NCI-H187 (cell line): Measurements from ENCODE around the gene CCDC68.

Source experiments
- DNase-seq, 2 experiments: peaks; one replicate each; lab custom pipeline; 2025; lab: John Stamatoyannopoulos, UW

Gene CCDC68

GRCh38 chr18:54918060-54918459, 41.2 kb downstream of the CCDC68 start:
- no peak for DNase-seq

DNA sequence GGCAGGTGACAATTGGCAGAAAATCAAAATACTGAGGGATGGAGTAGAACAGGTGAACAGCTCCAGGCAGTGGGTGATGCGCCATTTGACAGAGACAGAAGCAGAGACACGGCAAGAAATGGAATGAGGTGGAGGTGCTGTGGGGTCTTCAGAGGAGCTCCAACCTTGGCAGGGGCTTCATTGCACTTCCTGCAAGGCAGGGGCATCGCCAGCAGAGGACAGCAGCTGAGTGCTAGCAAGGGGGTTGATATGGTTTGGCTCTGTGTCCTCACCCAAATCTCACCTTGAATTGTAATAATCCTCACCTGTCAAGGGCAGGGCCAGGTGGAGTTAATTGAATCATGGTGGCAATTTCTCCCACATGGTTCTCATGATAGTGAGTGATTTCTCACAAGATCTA, 42.8 kb downstream of the CCDC68 start:
- no peak for DNase-seq

DNA sequence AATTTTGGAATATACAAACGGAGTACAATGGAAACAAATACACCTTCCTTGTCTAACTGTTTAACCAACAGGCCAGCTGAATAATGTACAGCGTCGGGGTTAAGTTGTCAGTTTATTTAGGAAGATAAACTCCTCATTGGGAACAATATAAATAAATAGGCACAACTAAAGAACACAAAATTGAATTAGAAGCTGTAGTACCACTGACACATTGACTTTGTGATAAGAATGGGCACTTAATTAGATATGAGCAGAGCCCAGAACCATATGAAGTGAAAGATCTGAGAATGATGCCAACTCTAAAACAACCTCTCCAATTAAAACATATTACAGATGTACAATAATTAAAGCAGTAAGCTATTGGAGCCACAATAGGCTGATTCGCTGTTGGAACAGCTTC, 44.4 kb downstream of the CCDC68 start:
- DNase-seq = no peak

- no peak for DNase-seq
Observed at GRCh38 chr18:54911551-54911950, 47.7 kb downstream of the CCDC68 start.

DNA sequence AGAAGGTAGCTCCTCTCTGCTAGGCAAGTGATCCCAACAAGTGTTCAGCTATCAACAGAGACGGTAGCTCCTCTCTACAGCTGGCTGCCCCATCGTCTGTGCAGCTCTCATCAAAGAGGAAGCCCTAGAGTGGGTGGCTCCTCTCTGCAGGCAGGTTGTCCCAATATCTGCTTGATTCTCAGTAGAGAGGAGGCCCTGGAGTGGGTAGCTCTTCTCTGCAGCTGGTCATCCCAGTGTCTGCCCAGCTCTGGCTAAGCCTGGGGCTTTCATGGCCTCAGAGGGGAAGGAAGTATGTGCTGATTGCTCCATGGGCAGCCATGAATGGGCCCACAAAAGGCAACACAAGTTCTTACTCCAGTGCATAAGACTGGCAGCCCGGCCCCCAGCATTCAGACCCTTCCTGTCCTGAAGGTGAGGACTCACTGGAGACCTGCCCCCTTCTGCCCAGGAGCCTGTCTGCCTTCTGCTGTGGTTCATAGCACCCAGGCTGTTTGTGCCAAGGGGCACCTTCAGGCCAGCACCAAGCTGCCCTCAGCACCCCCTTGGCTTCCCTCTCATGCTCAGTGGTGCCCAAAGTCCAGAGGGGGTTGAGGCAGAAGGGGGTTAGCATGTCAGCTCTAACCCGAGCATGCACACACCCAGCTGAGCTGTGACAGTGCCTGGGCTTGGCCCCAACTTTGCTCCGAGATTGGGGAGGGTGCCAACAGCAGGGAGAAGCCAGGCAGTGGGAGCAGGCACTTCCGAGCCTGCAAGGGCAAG, 48.9 kb downstream of the CCDC68 start:
- no peak for DNase-seq

DNA sequence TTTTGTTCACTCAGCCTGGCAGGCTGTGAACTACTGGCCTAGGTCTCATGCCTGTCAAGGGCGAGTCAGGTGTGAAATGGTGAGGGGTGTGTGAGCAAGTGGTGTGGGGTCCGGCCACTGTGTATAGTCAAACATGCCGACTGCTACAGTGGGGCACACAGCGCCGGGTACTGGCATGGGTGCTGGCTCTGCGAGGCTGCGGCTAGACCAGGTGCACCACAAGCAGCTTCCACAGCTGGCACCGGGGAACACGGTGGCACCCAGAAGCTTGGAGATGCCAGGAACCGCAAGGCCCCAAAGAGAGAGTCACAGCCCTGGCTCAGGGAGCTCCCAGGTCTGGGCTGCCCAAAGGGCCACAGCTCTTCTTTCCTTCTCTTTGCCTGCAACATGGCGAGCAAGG, 49.7 kb downstream of the CCDC68 start:
- no peak for DNase-seq

GRCh38 chr18:54906331-54907185, 52.7 kb downstream of the CCDC68 start:
- no peak for DNase-seq

- no peak for DNase-seq
Observed at GRCh38 chr18:54905629-54906028, 53.6 kb downstream of the CCDC68 start.

- no peak for DNase-seq
Observed at GRCh38 chr18:54904581-54904980, 54.7 kb downstream of the CCDC68 start.

DNA sequence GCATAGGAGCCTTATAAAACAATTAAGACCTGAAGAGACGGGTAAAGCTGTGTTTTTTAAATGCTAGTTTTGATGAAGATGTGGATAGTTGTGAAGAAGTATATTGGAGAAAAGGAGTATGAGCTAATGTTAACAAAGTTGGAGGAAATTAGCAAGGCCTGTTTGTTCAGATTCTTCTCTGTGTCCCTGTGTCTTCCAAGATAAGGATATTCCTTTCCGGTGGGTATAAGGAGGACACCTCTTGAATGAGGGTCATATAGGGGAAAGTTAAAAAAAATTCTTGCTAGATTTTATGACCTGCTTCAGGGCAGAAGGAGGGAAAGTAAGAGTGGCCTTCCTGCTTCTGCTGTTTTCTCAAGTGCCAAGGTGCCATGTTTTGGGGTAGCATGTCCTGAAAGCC, 59.0 kb downstream of the CCDC68 start:
- no peak for DNase-seq

- no peak for DNase-seq
Observed at GRCh38 chr18:54899500-54899899, 59.8 kb downstream of the CCDC68 start.

GRCh38 chr18:54888933-54889332, 70.3 kb downstream of the CCDC68 start:
- DNase-seq = no peak

DNA sequence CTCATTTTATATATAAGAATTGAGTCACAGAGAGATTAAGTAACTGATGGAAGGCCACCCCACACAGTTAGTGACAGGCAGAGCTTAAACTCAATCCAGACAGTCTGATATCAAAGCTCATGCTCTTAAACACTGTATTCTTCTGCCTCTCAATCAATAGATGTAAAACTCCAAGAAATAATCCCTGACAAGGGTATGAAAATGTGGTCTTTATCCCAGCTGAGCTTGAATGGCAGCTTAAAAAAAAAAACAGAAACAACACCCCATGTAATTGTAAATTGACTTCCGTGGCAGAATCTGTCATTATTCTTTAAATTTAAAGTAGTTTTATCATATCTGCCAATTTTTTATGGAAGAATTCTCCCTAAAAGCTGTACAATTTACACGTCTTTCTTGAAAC, 70.9 kb downstream of the CCDC68 start:
- DNase-seq = no peak

- DNase-seq = no peak
Observed at GRCh38 chr18:54883816-54884604, 75.3 kb downstream of the CCDC68 start.

DNA sequence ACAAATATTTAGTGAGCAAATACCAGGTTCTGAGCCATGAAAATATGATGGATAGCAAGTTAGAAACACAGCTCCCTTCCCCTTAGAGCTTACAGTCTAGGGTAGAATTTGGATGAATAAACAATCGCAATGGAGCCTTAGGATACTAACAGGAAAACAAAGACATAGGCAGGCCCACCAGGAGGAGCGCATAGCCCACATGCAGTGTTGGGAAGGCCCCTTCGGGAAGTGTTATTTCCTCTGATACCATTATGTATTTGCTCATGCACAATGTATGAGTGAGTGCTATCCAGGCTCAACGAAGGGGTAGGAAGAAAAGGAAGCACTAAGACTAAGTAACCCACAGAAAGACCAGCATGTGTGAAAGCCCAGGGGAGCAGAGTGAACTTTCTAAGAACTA, 76.9 kb downstream of the CCDC68 start:
- DNase-seq = no peak

DNA sequence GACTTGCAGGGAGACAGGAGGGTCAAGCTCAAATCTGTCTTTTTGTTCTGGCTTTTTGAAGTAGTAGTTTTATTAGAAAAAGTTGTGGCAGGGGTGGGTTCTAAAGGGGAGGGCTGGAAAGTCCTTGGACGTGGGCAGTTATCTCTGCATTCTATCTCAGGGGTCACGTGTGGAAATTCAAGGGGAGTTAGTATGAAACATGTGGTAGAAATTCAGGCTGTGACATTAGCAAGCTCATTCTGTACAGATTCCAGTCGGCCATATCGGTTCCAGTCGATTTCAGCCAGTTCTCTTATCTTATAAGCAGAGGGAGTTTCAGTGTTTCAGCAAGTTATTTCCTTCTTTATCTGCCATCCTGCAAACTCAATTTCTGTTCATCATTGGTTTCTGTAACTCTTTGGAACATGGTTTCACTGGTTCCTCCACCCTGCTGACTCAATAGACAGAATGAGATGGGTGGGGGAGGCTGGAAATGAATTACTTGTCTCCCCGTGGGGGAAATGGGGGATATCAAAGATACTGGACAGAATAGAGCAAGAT, 78.0 kb downstream of the CCDC68 start:
- no peak for DNase-seq

- no peak for DNase-seq
Observed at GRCh38 chr18:54880395-54881105, 78.7 kb downstream of the CCDC68 start.

DNA sequence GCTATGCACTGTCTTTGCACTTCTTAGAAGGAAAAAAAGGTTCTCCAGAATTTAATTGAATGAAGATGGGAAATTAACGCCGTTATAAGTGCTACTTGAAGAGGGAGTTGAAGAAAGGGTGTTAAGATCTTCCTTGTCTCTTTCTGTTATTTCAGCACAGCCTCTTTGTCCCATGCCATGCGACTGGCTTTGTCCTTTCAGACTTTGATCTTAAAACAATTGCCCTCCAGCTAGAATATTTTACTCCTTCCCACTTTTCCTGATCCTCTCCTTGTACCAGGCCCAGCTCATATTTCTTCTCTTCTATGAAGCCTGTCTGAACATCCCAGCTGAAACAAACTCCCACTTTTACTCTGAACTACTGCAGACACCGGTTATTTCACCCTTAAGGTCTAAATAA, 79.6 kb downstream of the CCDC68 start:
- no peak for DNase-seq

DNA sequence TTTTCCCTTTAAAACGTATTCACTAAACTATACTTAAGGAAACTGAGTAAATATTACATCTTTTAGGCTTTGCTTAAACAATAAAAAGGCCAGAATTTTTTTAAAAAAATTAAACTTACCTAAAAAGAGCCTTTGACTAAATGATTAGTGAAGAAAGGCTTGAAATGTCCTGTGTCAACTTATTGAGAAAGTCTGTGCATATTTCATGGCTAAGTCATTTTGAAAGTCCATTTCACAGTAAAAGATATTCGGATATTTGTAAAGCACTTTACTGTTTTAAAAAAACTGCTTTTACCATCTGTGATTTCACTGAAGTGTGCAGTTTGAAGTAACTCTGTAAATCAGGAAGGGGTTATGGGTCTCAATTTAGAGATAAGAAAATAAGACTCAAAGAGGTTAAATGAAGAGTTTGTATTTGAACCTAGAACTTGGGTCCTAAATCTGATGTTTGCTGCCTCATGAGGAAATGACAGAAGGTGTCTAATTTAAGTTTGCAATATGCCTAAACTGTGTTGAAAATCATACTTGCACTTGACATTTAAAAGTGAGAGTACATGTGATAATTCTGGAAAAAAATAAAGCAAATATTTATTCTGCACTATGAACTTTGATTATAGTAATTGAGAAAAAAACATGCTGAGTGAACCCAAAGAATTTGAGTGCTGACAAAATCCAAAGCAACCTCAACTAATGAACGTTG, 80.5 kb downstream of the CCDC68 start:
- no peak for DNase-seq

DNA sequence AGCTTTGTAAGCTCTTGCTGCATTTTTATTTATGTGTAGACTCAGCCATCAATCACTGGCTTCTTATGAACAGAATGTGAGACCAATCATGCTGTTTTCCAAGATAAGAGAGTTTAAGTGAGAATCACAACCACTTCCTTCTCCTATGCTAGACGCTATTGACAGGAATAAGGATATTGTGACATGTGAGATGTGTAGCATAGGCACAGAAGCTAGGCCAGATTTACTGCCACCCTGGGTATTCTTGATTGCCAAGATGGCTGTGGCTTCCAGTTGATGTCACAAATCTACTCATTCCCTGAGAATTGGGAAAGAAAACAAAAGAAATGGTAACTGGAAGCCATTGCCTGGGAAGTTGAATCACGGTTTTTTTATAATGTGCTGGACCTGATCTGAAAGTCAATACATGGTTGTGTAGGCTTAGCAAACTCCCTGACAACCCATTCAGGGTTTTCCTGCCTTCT, 81.1 kb downstream of the CCDC68 start:
- no peak for DNase-seq

DNA sequence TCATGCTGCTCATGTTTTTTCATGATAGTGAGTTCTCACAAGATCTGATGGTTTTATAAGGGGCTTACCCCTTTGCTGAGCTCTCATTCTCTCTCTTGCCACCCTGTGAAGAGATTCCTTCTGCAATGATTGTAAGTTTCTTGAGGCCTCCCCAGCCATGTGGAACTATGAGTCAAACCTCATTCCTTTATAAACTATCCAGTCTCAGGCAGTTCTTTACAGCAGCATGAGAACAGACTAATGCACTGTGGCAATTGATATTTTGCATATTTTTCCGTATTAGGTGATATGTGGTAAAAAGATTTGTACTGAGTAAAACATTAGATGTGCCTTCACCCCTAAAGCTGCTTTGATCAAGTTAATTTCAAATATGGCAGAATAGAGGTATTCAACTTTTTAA, 82.2 kb downstream of the CCDC68 start:
- DNase-seq = no peak
